Measurements from ENCODE around the gene PCMTD2.

DNA sequence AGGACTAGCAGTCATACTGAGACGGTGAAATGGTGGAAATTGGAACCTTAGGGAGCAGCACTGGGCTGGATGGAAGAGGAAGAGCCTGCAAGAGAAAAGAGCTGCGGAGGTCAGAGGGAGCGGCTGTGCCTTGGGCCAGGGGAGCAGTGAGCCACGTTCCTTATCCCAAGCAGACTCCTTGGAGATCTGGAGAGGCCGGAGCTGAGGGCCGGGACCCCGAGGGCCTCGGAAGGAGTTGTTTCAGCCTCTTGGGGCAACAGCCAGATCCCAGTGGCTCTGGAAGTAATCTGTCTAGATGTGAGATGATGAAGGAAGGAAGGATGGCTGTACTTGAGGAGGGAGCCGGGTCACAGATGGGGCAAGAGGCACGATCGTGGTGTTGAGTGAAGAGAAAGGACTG lies 16.1 kb downstream of the PCMTD2 start:
- TF ChIP-seq CTCF (IDR thresholded peaks at IDR 0.05; ENCODE audit: insufficient read depth, low read length) (no peak), POLR2AphosphoS5 (IDR thresholded peaks at IDR 0.05; ENCODE audit: low read depth) (no peak), GABPA (IDR thresholded peaks at IDR 0.05; ENCODE audit: low read depth) (no peak), SPI1 (IDR thresholded peaks at IDR 0.05; ENCODE audit: borderline replicate concordance, low read depth) (no peak)
- TF ChIP-seq, protein P1, sequence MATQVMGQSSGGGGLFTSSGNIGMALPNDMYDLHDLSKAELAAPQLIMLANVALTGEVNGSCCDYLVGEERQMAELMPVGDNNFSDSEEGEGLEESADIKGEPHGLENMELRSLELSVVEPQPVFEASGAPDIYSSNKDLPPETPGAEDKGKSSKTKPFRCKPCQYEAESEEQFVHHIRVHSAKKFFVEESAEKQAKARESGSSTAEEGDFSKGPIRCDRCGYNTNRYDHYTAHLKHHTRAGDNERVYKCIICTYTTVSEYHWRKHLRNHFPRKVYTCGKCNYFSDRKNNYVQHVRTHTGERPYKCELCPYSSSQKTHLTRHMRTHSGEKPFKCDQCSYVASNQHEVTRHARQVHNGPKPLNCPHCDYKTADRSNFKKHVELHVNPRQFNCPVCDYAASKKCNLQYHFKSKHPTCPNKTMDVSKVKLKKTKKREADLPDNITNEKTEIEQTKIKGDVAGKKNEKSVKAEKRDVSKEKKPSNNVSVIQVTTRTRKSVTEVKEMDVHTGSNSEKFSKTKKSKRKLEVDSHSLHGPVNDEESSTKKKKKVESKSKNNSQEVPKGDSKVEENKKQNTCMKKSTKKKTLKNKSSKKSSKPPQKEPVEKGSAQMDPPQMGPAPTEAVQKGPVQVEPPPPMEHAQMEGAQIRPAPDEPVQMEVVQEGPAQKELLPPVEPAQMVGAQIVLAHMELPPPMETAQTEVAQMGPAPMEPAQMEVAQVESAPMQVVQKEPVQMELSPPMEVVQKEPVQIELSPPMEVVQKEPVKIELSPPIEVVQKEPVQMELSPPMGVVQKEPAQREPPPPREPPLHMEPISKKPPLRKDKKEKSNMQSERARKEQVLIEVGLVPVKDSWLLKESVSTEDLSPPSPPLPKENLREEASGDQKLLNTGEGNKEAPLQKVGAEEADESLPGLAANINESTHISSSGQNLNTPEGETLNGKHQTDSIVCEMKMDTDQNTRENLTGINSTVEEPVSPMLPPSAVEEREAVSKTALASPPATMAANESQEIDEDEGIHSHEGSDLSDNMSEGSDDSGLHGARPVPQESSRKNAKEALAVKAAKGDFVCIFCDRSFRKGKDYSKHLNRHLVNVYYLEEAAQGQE (IDR thresholded peaks at IDR 0.05; ENCODE audit: insufficient replicate concordance, low read depth): no peak
